HTERT RPE-1 (cell line): ENCODE data around the gene PRTN3.

ENCODE experiments used
- in situ Hi-C: fragments of 300-500 bp; cut with MboI; formaldehyde crosslinking; loops from 4 replicates; pipeline ENCODE4 v1.14.3; 2020; ENCODE audit warnings: low sequenced_read_pairs

PRTN3 gene

DNA sequence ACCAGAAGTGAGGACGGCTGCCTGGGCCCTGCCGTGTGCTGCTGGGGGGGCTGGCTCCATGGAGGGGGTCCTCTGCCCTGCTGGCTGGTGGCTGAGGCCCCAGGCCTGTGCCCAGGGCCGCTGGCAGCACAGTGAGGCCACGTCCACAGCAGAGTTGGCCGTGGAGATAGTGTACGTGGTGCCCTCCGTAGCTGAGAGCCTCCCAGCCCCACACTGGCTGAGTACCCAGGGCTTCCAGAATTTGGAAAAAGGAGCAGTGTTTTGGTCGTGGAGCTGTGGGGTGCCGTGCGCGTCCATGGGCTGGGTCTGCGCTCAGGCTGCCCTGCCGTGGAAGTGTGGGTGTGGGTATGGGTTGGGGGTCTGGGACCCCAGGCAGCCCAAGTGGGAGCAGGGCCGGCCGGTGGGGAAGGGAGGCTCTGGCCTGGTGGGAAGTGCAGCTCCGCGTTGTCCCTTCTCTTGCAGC, 37.7 kb upstream of the PRTN3 start:
- in situ Hi-C loops: no loop called here

- in situ Hi-C loops: no loop called here
Observed at GRCh38 chr19:803686-804418, 36.9 kb upstream of the PRTN3 start.

DNA sequence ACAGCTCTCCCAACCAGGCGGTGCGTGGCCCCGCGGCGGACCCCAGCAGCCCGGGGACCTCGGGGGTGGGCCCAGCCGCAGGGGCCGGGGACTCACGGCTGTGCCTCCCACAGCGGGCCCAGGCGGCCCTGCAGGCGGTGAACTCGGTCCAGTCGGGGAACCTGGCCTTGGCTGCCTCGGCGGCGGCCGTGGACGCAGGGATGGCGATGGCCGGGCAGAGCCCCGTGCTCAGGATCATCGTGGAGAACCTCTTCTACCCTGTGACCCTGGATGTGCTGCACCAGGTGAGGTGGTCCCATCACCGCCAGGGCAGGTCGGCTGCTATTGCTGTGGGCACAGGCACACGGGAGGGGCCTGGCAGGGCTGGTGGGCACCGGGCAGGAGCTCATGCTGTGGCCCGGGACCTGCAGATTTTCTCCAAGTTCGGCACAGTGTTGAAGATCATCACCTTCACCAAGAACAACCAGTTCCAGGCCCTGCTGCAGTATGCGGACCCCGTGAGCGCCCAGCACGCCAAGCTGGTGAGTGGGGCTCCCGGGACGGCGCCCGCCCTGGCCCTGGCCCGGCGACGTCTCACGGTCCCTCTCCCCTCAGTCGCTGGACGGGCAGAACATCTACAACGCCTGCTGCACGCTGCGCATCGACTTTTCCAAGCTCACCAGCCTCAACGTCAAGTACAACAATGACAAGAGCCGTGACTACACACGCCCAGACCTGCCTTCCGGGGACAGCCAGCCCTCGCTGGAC, 36.2 kb upstream of the PRTN3 start:
- in situ Hi-C loops: no loop called here

DNA sequence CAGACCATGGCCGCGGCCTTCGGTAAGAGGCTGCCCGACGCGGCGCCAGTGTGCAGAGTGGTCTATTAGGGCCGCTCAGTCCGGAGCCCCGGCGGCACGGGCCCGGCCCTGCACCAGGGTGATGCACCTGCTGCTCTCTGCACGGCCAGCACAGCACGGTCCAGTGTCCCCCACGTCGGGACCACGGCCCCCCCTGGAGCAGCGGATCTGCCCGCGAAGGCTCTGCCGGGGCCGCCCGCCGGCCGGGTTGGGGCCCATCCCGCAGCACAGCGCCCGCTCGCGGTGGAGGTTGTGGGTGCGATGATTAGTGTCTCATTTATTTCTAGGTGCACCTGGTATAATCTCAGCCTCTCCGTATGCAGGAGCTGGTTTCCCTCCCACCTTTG, 35.6 kb upstream of the PRTN3 start:
- in situ Hi-C loops: no loop called here

GRCh38 chr19:805600-806550, 34.9 kb upstream of the PRTN3 start:
- in situ Hi-C loops: no loop called here

- in situ Hi-C loops: no loop called here
Observed at GRCh38 chr19:806815-807421, 33.9 kb upstream of the PRTN3 start.

DNA sequence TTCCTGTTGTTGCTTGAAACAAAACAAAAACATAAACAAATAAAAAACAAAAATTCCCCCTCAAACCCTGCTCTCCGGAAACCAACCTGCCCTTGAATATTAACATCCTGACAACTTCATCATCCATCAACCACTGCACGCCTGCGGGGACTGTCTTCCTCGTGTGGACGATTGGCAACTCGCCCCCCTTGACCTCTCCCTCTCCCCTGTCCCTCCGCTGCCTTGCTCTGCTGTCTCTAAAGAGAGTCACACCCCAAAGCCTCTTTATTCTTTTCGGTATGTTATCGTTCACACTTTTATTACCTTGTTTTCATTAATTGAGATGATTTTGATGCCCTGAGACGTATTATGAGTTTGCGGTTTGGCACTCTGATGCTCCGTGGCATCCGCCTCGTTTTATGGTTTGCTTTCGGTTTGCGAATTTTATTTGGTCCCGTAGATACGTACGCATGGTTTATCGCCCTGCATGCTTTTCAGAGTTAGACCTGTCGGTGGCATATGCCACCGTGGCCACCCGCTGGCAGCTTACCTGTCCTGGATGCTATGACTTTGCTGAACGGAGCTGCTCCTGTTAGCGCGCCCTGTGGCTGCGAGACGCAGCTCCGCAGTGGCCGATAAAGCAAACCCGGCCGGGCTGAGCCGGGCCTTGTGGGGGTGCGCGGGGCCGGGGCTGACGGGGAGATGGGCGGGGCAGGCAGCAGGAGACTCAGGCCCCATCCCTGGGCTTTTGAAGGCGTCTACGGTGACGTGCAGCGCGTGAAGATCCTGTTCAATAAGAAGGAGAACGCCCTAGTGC, 33.0 kb upstream of the PRTN3 start:
- in situ Hi-C loops: no loop called here

GRCh38 chr19:808423-808775, 32.4 kb upstream of the PRTN3 start:
- in situ Hi-C loops: no loop called here

- in situ Hi-C loops: no loop called here
Observed at GRCh38 chr19:810077-810855, 30.5 kb upstream of the PRTN3 start.

GRCh38 chr19:810883-811489, 29.8 kb upstream of the PRTN3 start:
- in situ Hi-C loops: no loop called here

GRCh38 chr19:811506-812048, 29.2 kb upstream of the PRTN3 start:
- in situ Hi-C loops: no loop called here

GRCh38 chr19:812049-812746, 28.6 kb upstream of the PRTN3 start:
- in situ Hi-C loops: no loop called here

DNA sequence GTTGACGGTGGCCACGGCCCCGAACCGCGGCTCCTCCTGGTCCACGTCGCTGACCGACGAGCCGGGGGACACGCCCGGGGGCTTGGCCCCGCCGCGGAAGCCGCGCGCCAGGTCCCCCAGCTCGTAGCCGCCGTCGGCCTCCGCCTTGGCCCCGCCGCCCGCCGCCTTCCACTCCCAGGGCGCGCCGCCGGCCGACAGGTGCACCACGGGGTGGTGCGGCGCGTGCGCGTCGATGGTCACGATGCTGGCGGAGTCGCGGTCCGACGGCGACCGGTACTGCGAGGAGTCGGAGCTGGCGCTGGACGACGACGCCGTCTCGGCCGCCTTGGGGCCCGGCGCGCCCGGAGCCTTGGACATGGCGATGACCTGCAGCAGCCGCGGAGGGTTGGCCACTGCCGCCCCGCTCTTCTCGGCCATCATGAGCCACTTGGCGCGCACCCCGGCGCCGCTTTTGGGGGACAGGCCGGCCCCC, 28.0 kb upstream of the PRTN3 start:
- in situ Hi-C loops: no loop called here

GRCh38 chr19:813219-814151, 27.3 kb upstream of the PRTN3 start:
- in situ Hi-C loops: no loop called here

DNA sequence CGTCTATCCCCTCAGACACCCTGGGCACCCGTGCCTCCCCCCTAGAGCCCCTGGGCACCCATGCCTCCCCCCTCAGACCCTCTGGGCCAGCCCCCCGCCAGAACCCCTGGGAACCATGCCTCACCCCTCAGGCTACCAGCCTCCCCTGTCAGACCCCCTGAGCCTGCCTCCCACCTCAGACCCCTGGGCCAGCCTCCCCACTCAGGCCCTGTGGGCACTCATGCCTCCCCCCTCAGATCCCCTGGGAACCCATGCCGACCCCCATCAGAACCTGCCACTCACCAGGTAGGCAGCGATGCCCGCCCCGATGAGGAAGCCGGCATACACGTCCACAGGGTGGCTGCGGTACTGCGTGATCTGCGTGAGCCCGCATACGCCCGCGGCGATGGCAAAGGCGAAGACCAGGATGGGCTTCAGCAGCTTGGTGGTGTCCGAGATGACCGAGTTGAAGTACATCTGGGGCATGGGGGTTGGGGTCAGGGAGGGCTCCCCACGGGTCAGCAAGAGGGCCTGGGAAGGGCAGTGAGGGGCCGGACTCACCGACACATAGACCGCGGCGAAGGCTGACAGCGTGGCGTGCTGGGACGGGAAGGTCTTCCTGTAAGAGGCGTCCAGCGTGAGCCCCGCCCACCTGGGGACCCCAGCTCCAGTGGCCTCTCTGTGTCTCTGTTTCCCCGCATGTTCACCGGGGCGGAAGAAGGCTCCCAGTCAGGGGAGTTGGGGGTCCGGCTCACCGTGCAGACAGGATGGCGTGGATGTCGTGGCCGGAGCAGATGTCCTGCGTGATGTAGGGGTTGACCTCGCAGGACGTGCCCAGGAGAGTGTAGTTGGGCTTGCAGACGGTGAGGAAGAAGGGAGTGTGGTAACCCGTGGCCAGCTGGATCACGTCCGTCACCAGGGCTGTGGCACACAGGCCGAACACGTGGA, 26.4 kb upstream of the PRTN3 start:
- in situ Hi-C loops: no loop called here
